NCI-H526 (cell line): Measurements from ENCODE around the gene ACYP1.

ENCODE experiments used
- DNase-seq, 2 experiments: peaks; one replicate each; lab custom pipeline; 2025; lab: John Stamatoyannopoulos, UW

The ACYP1 gene

GRCh38 chr14:75063491-75064204 is at the start of gene ACYP1:
Gene ACYP1, minus strand, starts transcription at chr14:75064024. Its CDS starts 471 bp downstream, at chr14:75063553.
- peak; percentile 87 to 92 for DNase-seq

DNA sequence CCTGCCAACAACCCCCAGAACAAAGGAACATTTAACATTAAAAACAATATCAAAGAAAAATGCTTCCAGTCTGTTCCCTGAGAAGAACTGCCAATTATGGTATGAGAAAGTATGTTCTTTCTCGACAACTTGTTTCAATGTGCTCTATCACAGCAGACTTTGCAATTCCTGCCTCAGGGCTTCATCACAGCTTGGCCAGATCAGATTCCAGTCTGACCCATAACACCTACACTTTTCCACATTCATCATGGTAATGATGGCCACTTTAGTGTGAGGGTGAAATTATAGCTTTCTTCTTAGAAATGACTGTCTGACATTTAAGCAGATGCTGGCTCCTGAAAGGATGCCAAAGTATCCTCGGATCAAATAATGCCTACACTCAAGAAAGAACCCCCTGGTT is 46.1 kb upstream of the ACYP1 start:
- no peak for DNase-seq

DNA sequence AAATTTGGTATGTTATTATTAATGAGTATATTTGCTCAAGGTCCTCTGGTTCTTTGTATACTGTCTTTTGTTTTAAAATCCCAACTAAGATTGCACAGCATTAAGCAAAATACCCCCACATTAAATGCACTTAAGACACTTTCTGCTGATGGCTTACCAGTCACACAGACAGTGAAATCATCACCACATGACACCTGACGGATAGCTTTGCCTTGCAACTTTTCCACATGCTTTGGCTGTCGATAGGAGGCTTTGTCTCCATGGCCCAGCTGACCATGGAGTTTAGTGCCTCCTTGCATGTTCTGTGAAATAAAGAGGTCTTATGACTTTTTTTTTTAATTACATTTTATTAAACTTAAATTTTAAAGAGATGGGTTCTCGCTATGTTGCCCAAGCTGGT is 43.4 kb upstream of the ACYP1 start:
- DNase-seq, result no peak

DNA sequence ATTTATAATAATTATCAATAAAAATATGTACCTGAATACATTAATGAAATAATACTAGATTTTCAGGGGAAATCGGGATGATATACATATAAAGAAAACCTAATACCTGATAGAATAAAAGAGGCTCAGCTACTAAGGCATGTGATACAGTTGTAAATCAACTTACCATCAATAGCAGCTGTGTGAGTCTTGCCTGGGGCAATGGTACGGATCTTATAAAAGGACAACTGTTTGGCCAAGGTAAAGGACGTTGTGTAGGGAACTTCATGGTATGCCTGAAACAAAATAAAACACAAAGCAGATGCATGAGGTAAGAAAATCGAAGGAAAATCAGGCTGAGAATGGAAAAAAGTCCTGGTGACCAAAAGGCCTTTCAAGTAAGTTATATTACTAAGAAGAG is 37.7 kb upstream of the ACYP1 start:
- DNase-seq, result peak; percentile 26 to 47

DNA sequence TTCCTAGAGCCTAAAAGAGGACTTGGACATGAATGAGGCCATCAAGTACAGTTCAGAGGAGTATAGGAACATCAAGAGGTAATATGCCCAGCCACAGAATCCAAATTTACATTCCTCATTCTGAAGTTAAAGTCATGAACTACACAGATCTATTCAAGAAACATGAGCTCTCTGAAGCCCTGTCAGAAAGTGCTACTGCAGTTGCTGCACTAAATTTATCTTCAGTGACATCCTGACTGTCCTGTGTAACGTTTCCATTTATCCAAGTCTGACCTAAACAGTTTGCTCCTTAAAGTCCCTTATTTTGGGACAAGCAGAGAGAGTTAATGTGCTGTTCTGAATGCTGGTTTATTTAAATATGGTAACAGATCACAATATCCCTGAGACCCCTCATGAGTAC is 34.9 kb upstream of the ACYP1 start:
- no peak for DNase-seq

GRCh38 chr14:75098212-75098611 is 34.4 kb upstream of the ACYP1 start:
- no peak for DNase-seq

GRCh38 chr14:75096959-75097358 is 33.1 kb upstream of the ACYP1 start:
- no peak for DNase-seq

GRCh38 chr14:75095690-75096089 is 31.9 kb upstream of the ACYP1 start:
- DNase-seq, result no peak

DNA sequence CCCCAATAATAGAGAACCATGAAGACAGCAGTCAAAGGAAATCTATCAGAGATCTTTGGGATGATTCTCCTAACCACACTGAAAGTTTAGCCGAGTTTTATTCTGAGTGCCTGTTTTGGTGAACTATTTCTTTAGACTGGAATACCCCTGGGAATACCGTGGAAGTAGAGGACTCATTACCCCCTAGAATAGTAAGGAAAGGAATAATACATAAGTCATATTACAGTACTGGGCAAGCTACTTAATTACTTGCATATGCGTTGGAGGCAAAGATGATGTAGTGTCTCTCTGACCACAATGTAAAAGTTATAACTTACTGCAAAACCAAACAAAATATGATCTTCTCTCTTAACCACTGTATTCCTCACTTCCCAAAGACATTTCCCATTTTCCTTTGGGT is 31.1 kb upstream of the ACYP1 start:
- no peak for DNase-seq

- DNase-seq, result no peak
These were observed 28.9 kb upstream of the ACYP1 start for GRCh38 chr14:75092698-75093097.

DNA sequence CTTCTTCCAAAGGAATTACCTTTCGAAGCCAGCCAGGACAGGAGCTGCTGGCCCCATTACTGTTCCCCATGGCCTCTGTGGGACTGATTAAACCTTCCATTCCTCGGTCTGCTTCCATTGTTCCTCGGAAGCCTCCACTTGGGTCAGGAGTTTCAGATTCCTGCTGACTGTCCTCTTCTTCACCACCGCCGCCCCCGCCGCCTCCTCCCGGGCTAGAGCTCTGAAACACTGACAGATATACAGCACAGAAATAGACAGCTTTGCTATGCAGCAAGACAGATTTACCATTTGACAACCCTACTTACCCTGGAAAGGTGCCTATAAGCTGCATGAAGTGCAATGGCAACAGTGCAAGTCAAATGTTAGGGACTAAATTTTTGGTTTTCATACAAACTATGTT is 27.4 kb upstream of the ACYP1 start:
- DNase-seq, result no peak

- no peak for DNase-seq
These were observed 26.5 kb upstream of the ACYP1 start for GRCh38 chr14:75090353-75090752.

DNA sequence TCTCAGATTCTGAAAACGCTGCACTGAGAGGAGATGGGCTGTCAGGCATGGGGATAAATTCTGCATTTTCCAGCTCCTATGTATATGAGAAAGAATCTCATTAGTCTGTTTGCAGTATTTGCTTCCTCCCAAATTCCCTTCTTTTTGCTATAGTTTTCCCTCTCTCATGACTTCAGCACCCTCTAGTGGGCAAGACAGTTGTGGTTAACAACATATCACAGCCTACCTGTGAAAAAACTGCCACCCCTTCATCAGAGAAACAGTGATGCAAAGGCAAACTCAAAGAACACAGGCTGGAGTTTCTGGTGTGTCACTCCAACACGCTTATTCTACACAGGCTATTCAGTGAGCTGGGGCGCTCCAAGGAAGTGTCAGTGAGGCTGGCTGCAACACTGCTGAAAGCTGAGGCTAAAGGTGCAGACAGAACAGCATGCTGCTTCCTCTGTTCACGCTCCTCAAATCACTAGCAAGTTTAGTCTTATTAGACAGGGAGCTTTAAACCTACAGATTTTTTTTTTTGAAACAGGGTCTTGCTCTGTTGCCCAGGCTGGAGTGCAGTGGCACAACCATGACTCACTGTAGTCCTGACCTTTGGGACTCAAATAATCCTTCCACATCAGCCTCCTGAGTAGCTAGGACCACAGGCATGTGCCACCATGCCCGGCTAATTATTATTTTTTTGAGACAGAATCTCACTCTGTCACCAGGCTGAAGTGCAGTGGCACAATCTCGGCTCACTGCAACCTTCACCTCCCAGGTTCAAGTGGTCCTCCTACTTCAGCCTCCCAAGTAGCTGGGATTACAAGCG is 24.9 kb upstream of the ACYP1 start:
- DNase-seq, result peak; percentile 2 to 69

- no peak for DNase-seq
These were observed 24.3 kb upstream of the ACYP1 start for GRCh38 chr14:75088153-75088552.

DNA sequence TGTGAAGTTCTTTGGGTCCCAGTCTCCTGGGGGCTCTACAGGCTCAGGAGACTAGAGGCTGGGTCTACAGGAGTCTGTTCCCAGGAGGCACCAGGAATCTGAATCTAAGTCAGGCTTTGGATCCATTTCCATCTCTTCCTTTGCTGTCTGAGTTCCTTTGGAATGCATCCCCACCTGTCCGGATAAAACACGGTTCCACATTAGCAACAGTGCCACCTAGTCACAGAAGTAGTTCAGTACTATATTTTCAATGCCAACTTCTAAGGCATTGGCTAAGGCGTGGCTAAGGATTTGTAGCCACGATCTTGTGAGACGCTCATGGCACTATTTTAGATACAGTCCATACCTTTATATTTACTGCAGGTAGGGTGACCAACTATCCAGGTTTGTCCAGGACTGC is 20.7 kb upstream of the ACYP1 start:
- DNase-seq, result peak in 1 of 2 experiments; percentile 38

DNA sequence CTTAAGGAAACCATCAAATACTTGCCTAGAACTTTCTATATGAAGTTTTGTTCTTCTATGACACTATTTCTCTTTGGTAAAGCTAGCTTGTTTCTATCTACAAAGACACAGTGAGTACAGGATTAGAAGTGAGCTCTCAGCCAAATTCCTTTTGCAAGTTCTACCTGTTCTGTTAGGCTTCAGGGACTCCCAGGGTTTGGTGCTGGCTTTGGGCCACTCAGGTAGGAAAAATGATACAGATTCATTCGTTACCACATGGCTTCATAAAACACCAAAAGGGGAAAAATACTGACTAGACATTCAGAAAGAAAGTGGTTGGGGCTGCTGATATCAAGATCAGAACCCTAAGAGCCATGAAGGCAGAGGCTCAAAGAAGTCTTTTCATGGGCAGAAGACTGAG is 19.4 kb upstream of the ACYP1 start:
- DNase-seq, result no peak

- no peak for DNase-seq
These were observed 17.9 kb upstream of the ACYP1 start for GRCh38 chr14:75081660-75082229.

DNA sequence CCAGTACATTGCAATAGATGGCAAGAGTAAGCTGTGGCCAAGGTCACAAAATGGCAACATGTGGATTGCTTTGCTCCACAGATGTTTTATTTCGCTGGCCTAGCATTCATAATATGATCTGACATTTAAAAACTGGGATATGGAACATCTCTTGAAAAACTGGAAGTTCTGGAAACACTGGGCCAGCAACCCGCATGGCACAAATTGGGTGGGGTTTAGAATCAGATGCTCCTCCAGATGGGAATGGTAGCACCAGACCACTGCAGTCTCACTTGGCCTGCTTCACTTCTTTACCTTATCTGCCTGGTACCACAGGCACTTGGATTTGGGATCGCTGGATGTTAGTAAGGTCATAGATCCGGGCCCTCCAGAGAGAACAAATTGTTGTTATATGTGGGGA is 15.7 kb upstream of the ACYP1 start:
- DNase-seq, result no peak

DNA sequence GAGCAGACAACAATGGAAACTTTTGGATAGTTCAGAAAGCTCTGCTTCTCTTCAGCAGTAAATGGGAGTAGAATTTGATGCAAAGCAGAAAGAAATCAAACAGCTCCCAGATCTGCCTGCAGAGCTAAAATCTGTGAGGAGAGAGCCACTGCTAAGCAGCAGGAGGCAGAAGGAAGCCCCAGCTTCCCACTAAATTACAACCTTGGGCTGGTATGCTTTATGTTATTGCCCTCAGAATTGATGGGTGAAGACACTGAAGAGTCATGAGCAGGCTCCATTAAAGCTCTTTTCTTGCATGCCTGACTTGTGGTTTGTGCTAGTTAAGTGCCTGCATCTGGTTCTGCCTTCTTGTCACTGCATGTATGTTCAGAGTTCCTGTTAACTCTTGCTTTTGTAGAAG is 14.0 kb upstream of the ACYP1 start:
- no peak for DNase-seq

GRCh38 chr14:75070383-75070782 is 6.6 kb upstream of the ACYP1 start:
- DNase-seq, result no peak

DNA sequence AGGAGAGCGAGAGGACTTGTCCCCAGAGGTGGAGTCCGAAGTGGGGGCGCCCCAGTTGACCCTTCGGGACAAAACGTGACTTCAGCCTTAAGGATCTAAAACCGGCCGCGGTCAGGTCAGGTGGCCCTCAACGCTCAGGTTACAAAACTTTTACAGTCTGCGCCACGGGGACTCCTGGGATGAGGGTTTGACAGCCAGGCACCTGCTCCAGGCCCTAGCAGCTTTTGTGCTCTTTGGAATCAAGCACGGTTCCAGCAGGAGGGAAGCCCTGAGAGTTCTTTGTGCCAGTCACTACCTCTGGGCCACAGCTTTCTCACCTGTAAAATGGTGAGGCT is 6.0 kb upstream of the ACYP1 start:
- DNase-seq, result peak in 1 of 2 experiments; percentile 62

- DNase-seq, result peak; percentile 74 to 96
These were observed 5.4 kb upstream of the ACYP1 start, which contains the start of gene ZC2HC1C for GRCh38 chr14:75069121-75069810. Gene ZC2HC1C, plus strand, starts transcription at chr14:75069641. Its CDS starts 933 bp downstream, at chr14:75070574.
